IPS-18a (cell line): ENCODE results near the gene KREMEN1.

ENCODE experiments used
- H3K27ac ChIP-seq: one replicate; pipeline ENCODE4 v1.5.1; 2013; ENCODE audit warnings: low read length
- H3K27me3 ChIP-seq: one replicate; pipeline ENCODE4 v1.6.1; 2013; ENCODE audit warnings: mild to moderate bottlenecking, low read length; ENCODE audit not compliant: control insufficient read depth, insufficient read depth
- H3K36me3 ChIP-seq: one replicate; pipeline ENCODE4 v1.6.1; 2013; ENCODE audit warnings: low read depth, low read length; ENCODE audit not compliant: control insufficient read depth
- H3K4me1 ChIP-seq: one replicate; pipeline ENCODE4 v1.6.1; 2013; ENCODE audit warnings: low read depth, low read length; ENCODE audit not compliant: control insufficient read depth
- H3K4me3 ChIP-seq: one replicate; pipeline ENCODE4 v1.5.1; 2013; ENCODE audit warnings: low read length
- H3K9ac ChIP-seq: one replicate; pipeline ENCODE4 v1.6.1; 2013; ENCODE audit warnings: mild to moderate bottlenecking, low read length, moderate library complexity
- H3K9me3 ChIP-seq: one replicate; pipeline ENCODE4 v1.6.1; 2013; ENCODE audit warnings: low read depth, low read length; ENCODE audit not compliant: control insufficient read depth

KREMEN1 gene

GRCh38 chr22:29152045-29152953 is 79.5 kb downstream of the KREMEN1 start:
- no peaks in the 10 kb centered on the region for H3K9me3 ChIP-seq
- peaks cover 36% of the 10 kb centered on the region for H3K4me1 ChIP-seq
- H3K27ac ChIP-seq, result peak overlapping the region; percentile 59
- H3K4me3 ChIP-seq, result no peak overlapping the region
- H3K36me3 ChIP-seq, result no peaks in the 10 kb centered on the region
- H3K9ac ChIP-seq, result no peak overlapping the region
- peaks cover 5% of the 10 kb centered on the region for H3K27me3 ChIP-seq

- Histone ChIP-seq H3K27ac (no peak overlapping the region), H3K27me3 (peaks cover 5% of the 10 kb centered on the region), H3K4me1 (peaks cover 36% of the 10 kb centered on the region), H3K36me3 (no peaks in the 10 kb centered on the region), H3K4me3 (no peak overlapping the region), H3K9ac (no peak overlapping the region), H3K9me3 (no peaks in the 10 kb centered on the region)
These were observed 80.3 kb downstream of the KREMEN1 start for GRCh38 chr22:29152954-29153719.

- no peaks in the 10 kb centered on the region for H3K36me3 ChIP-seq
- no peak overlapping the region for H3K27ac ChIP-seq
- H3K4me1 ChIP-seq, result peaks cover 36% of the 10 kb centered on the region
- H3K4me3 ChIP-seq, result no peak overlapping the region
- H3K9me3 ChIP-seq, result no peaks in the 10 kb centered on the region
- peaks cover 5% of the 10 kb centered on the region for H3K27me3 ChIP-seq
- no peak overlapping the region for H3K9ac ChIP-seq
These were observed 81.7 kb downstream of the KREMEN1 start for GRCh38 chr22:29154364-29155048.

GRCh38 chr22:29155966-29156365 is 83.1 kb downstream of the KREMEN1 start:
- H3K4me1 ChIP-seq, result peaks cover 32% of the 10 kb centered on the region
- H3K4me3 ChIP-seq, result no peak overlapping the region
- H3K9ac ChIP-seq, result no peak overlapping the region
- no peaks in the 10 kb centered on the region for H3K36me3 ChIP-seq
- peaks cover 5% of the 10 kb centered on the region for H3K27me3 ChIP-seq
- no peak overlapping the region for H3K27ac ChIP-seq
- no peaks in the 10 kb centered on the region for H3K9me3 ChIP-seq

- Histone ChIP-seq H3K27ac (no peak overlapping the region), H3K27me3 (peaks cover 5% of the 10 kb centered on the region), H3K4me1 (peaks cover 27% of the 10 kb centered on the region), H3K36me3 (no peaks in the 10 kb centered on the region), H3K9ac (no peak overlapping the region), H3K4me3 (no peak overlapping the region), H3K9me3 (no peaks in the 10 kb centered on the region)
These were observed 83.7 kb downstream of the KREMEN1 start for GRCh38 chr22:29156507-29156906.

GRCh38 chr22:29157759-29158535 is 85.1 kb downstream of the KREMEN1 start:
- H3K9ac ChIP-seq, result no peak overlapping the region
- H3K4me3 ChIP-seq, result no peak overlapping the region
- H3K4me1 ChIP-seq, result peaks cover 14% of the 10 kb centered on the region
- H3K9me3 ChIP-seq, result no peaks in the 10 kb centered on the region
- H3K27me3 ChIP-seq, result peaks cover 5% of the 10 kb centered on the region
- H3K36me3 ChIP-seq, result no peaks in the 10 kb centered on the region
- H3K27ac ChIP-seq, result no peak overlapping the region

- peaks cover 5% of the 10 kb centered on the region for H3K27me3 ChIP-seq
- H3K9ac ChIP-seq, result no peak overlapping the region
- H3K27ac ChIP-seq, result no peak overlapping the region
- H3K4me3 ChIP-seq, result no peak overlapping the region
- H3K36me3 ChIP-seq, result no peaks in the 10 kb centered on the region
- H3K9me3 ChIP-seq, result no peaks in the 10 kb centered on the region
- peaks cover 12% of the 10 kb centered on the region for H3K4me1 ChIP-seq
These were observed 85.7 kb downstream of the KREMEN1 start for GRCh38 chr22:29158546-29158945.

- Histone ChIP-seq H3K27me3 (no peaks in the 10 kb centered on the region), H3K4me1 (no peaks in the 10 kb centered on the region), H3K36me3 (no peaks in the 10 kb centered on the region), H3K9me3 (no peaks in the 10 kb centered on the region), H3K27ac (no peak overlapping the region), H3K9ac (no peak overlapping the region), H3K4me3 (no peak overlapping the region)
These were observed 91.0 kb downstream of the KREMEN1 start for GRCh38 chr22:29163808-29164207.

- no peak overlapping the region for H3K27ac ChIP-seq
- H3K9me3 ChIP-seq, result no peaks in the 10 kb centered on the region
- no peak overlapping the region for H3K9ac ChIP-seq
- no peaks in the 10 kb centered on the region for H3K36me3 ChIP-seq
- H3K4me3 ChIP-seq, result no peak overlapping the region
- H3K4me1 ChIP-seq, result no peaks in the 10 kb centered on the region
- H3K27me3 ChIP-seq, result no peaks in the 10 kb centered on the region
These were observed 92.7 kb downstream of the KREMEN1 start for GRCh38 chr22:29165321-29166060.

- H3K36me3 ChIP-seq, result no peaks in the 10 kb centered on the region
- no peak overlapping the region for H3K27ac ChIP-seq
- H3K4me3 ChIP-seq, result no peak overlapping the region
- H3K9ac ChIP-seq, result no peak overlapping the region
- no peaks in the 10 kb centered on the region for H3K27me3 ChIP-seq
- H3K9me3 ChIP-seq, result no peaks in the 10 kb centered on the region
- no peaks in the 10 kb centered on the region for H3K4me1 ChIP-seq
These were observed 93.3 kb downstream of the KREMEN1 start for GRCh38 chr22:29166180-29166579.
